GM12874 (cell line): ENCODE results near the gene SLC2A6.

ENCODE experiments used
- TF ChIP-seq, protein P1 (sequence below): IDR thresholded peaks from 2 replicates; pipeline ENCODE4 v1.5.1; 2011; ENCODE audit warnings: low read depth, mild to moderate bottlenecking, control low read depth, low read length, moderate library complexity; ENCODE audit not compliant: insufficient read depth

Gene SLC2A6

DNA sequence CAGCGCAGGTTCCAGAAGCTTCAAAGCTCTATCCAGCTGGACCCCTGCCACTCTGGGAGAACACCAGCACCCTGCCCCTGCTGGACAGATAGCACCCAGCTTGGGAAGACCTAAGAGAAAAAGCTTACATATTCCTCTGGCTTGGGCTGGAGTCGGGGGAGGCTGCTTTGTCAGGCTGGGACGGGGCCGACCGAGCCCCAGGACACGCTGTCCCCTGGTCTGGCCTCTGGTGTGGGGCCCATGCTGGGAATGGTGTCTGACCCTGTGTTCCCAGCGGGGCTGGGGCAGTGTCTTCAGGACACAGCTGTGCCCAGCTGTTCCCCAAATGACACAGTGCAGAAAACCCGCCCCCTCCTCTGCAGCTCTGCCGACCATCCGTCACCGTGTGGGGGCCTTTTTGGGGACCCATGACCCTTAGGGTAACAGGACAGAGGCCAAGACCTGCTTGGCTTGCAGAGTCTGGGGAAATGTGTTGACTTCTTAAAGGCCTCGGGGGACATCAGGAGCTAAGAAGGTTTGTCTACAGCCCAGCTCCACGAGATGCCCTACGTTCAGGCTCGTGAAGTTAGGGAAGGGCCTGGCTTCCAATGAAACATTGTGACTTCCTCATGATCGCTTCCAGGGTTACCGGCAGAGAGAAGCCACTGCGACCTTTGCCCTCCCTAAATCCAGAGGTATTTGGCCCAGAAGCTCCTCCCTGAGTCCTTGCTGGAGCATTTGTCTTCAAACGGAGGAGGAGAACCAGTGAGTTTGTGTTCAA lies 20.4 kb upstream of the SLC2A6 start:
- TF ChIP-seq, protein P1, sequence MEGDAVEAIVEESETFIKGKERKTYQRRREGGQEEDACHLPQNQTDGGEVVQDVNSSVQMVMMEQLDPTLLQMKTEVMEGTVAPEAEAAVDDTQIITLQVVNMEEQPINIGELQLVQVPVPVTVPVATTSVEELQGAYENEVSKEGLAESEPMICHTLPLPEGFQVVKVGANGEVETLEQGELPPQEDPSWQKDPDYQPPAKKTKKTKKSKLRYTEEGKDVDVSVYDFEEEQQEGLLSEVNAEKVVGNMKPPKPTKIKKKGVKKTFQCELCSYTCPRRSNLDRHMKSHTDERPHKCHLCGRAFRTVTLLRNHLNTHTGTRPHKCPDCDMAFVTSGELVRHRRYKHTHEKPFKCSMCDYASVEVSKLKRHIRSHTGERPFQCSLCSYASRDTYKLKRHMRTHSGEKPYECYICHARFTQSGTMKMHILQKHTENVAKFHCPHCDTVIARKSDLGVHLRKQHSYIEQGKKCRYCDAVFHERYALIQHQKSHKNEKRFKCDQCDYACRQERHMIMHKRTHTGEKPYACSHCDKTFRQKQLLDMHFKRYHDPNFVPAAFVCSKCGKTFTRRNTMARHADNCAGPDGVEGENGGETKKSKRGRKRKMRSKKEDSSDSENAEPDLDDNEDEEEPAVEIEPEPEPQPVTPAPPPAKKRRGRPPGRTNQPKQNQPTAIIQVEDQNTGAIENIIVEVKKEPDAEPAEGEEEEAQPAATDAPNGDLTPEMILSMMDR, result no peak

- TF ChIP-seq, protein P1, result no peak
Measured at GRCh38 chr9:133496861-133497842, 18.3 kb upstream of the SLC2A6 start.

GRCh38 chr9:133495327-133496293 lies 16.7 kb upstream of the SLC2A6 start:
- TF ChIP-seq, protein P1, result no peak

- TF ChIP-seq, protein P1, result no peak
Measured at GRCh38 chr9:133494636-133495326, 15.9 kb upstream of the SLC2A6 start.

GRCh38 chr9:133493845-133494540 lies 15.1 kb upstream of the SLC2A6 start:
- TF ChIP-seq, protein P1, result no peak

DNA sequence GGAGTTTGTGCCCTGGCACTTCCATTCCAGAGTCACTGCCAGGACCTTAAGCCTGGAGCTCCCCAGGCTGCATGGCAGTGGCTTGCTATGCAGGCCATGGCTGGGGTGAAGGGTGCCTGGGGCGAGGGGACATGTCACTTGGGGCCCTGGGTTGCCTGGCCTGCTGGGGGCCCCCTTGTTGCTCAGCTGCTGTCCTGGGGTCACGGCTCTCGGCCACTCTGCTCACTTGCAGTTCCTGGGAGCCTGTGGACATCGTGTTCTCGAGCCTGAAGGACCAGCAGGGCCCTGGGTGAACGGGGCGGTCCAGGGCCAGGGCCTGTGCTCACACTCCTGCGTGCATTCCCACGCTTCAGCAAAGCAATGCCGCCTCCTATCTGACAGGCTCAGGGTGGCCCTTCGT lies 14.5 kb upstream of the SLC2A6 start:
- TF ChIP-seq, protein P1, result no peak
